GM23338 (cell line): Measurements from ENCODE around the gene ELFN2. TPM values are rescaled to one million over a fixed set of nuclear protein-coding genes. Genes with fewer than 3 reads are reported as not detected.

ENCODE experiments used
- ATAC-seq: fragments of 200-7000 bp; cut with Tn5 transposase; 3 replicates; pipeline ENCODE4 v1.9.1; 2020
- DNase-seq: peaks from one replicate; pipeline ENCODE4 v3.0.0-alpha.2; 2015; ENCODE audit warnings: low spot score
- H2AFZ ChIP-seq: fragments of 200-600 bp; sonication (generic); 2 replicates; pipeline ENCODE4 v1.8.0; 2016; ENCODE audit warnings: antibody characterized with exemption, mild to moderate bottlenecking, moderate library complexity
- H3F3A ChIP-seq: fragments of 200-600 bp; sonication (generic); replicated peaks from 2 replicates; pipeline ENCODE4 v1.8.0; 2017; ENCODE audit warnings: antibody characterized with exemption, mixed run types, low read depth
- H3K27ac ChIP-seq: fragments of 200-600 bp; sonication (generic); 2 replicates; pipeline ENCODE4 v1.6.1; 2016; ENCODE audit warnings: low read depth
- H3K27me3 ChIP-seq: fragments of 200-600 bp; sonication (generic); 2 replicates; pipeline ENCODE4 v1.8.0; 2016; ENCODE audit warnings: mild to moderate bottlenecking, mixed run types, moderate library complexity; ENCODE audit not compliant: insufficient read depth
- H3K36me3 ChIP-seq: fragments of 200-600 bp; sonication (generic); 2 replicates; pipeline ENCODE4 v1.8.0; 2016; ENCODE audit warnings: mild to moderate bottlenecking; ENCODE audit not compliant: insufficient read depth
- H3K4me1 ChIP-seq: fragments of 200-600 bp; sonication (generic); 2 replicates; pipeline ENCODE4 v1.8.0; 2016; ENCODE audit warnings: mild to moderate bottlenecking, moderate library complexity; ENCODE audit not compliant: insufficient read depth
- H3K4me2 ChIP-seq: fragments of 200-600 bp; sonication (generic); 2 replicates; pipeline ENCODE4 v1.7.1; 2017; ENCODE audit warnings: mixed run types
- H3K4me3 ChIP-seq: fragments of 200-600 bp; sonication (generic); 2 replicates; pipeline ENCODE4 v1.6.1; 2016; ENCODE audit warnings: mixed run types
- H3K79me2 ChIP-seq: fragments of 200-600 bp; sonication (generic); replicated peaks from 2 replicates; pipeline ENCODE4 v1.8.0; 2017; ENCODE audit warnings: mild to moderate bottlenecking; ENCODE audit not compliant: insufficient read depth
- H3K9me2 ChIP-seq: fragments of 200-600 bp; sonication (generic); 2 replicates; pipeline ENCODE4 v1.8.0; 2017; ENCODE audit not compliant: insufficient read depth
- H4K20me1 ChIP-seq: fragments of 200-600 bp; sonication (generic); replicated peaks from 2 replicates; pipeline ENCODE4 v1.8.0; 2017; ENCODE audit warnings: mild to moderate bottlenecking; ENCODE audit not compliant: insufficient read depth
- H3K27ac Mint-ChIP-seq: 2 replicates; pipeline ENCODE4 v1.8.0; 2020; ENCODE audit warnings: inconsistent platforms, mild to moderate bottlenecking, moderate library complexity, mixed read lengths
- H3K27me3 Mint-ChIP-seq: 3 replicates; pipeline ENCODE4 v1.8.0; 2022; ENCODE audit warnings: low read depth, mild to moderate bottlenecking, moderate library complexity, mixed read lengths, inconsistent platforms; ENCODE audit not compliant: insufficient read depth, poor library complexity
- H3K36me3 Mint-ChIP-seq: 3 replicates; pipeline ENCODE4 v1.8.0; 2021; ENCODE audit warnings: low read depth, mild to moderate bottlenecking, inconsistent platforms, moderate library complexity, mixed read lengths
- H3K4me1 Mint-ChIP-seq: 3 replicates; pipeline ENCODE4 v1.8.0; 2020; ENCODE audit warnings: mild to moderate bottlenecking, inconsistent platforms, mixed read lengths
- H3K4me3 Mint-ChIP-seq: 3 replicates; pipeline ENCODE4 v1.8.0; 2021; ENCODE audit warnings: moderate library complexity, mild to moderate bottlenecking, inconsistent platforms, mixed read lengths
- H3K9me3 Mint-ChIP-seq: 3 replicates; pipeline ENCODE4 v1.8.0; 2020; ENCODE audit warnings: moderate library complexity, mild to moderate bottlenecking, inconsistent platforms, mixed read lengths
- CREB1 ChIP-seq: fragments of 250-450 bp; sonication (Bioruptor Pico); IDR thresholded peaks from 2 replicates; pipeline ENCODE4 v1.5.0; 2020; ENCODE audit warnings: low read depth, mild to moderate bottlenecking, moderate library complexity
- EZH2 ChIP-seq: fragments of 200-600 bp; sonication (generic); IDR thresholded peaks from one replicate; pipeline ENCODE4 v1.8.0; 2017; ENCODE audit warnings: antibody characterized with exemption, mild to moderate bottlenecking, low read depth; ENCODE audit not compliant: unreplicated experiment
- EZH2phosphoT487 ChIP-seq: fragments of 200-600 bp; sonication (generic); IDR thresholded peaks from one replicate; pipeline ENCODE4 v1.8.1; 2018; ENCODE audit warnings: antibody characterized with exemption; ENCODE audit not compliant: unreplicated experiment
- JUNB ChIP-seq: IDR thresholded peaks from one replicate; pipeline ENCODE4 v1.6.1; 2016; ENCODE audit warnings: antibody characterized with exemption; ENCODE audit not compliant: unreplicated experiment
- NANOG ChIP-seq: IDR thresholded peaks from 2 replicates; pipeline ENCODE4 v1.6.1; 2016; ENCODE audit warnings: antibody characterized with exemption, borderline replicate concordance
- POLR2AphosphoS5 ChIP-seq: IDR thresholded peaks from 2 replicates; pipeline ENCODE4 v1.6.1; 2016; ENCODE audit warnings: antibody characterized with exemption, low read depth
- STAT1 ChIP-seq: IDR thresholded peaks from one replicate; pipeline ENCODE4 v1.6.1; 2016; ENCODE audit warnings: antibody characterized with exemption; ENCODE audit not compliant: unreplicated experiment
- ZNF114 ChIP-seq: fragments of 250-450 bp; sonication (Bioruptor Pico); IDR thresholded peaks from 2 replicates; pipeline ENCODE4 v1.5.0; 2020; ENCODE audit warnings: mild to moderate bottlenecking, moderate library complexity
- ZNF331 ChIP-seq: fragments of 250-450 bp; sonication (Bioruptor Pico); IDR thresholded peaks from 2 replicates; pipeline ENCODE4 v1.5.0; 2020; ENCODE audit warnings: low read depth, mild to moderate bottlenecking, moderate library complexity
- polyA plus RNA-seq: library from polyadenylated mRNA; unstranded; fragments of >200 nt; fragmentation: Nextera tagmentation; extraction: Ambion mirVana; gene quantifications from 2 replicates; pipeline ENCODE4 v1.2.1, GENCODE V29; 2016
- total RNA-seq: library from RNA; depleted of rRNA; stranded (reverse); fragments of >200 nt; shearing (Covaris generic); gene quantifications from 2 replicates; pipeline ENCODE4 v1.2.3, GENCODE V29; 2014
- TF ChIP-seq, protein P1 (sequence below): IDR thresholded peaks from 2 replicates; pipeline ENCODE4 v1.6.1; 2016; ENCODE audit warnings: antibody characterized with exemption
- TF ChIP-seq, protein P2 (sequence below), 2 experiments: fragments of 200-600 bp in 1 of 2; sonication (generic) in 1 of 2; conservative IDR thresholded peaks; 2 replicates each; pipeline versions ENCODE4 v1.5.1 to v1.6.1; 2016 to 2017; ENCODE audit warnings: antibody characterized with exemption in 2 of 2, low read depth in 2 of 2, mild to moderate bottlenecking in 2 of 2, moderate library complexity in 1 of 2
- TF ChIP-seq, protein P3 (sequence below): fragments of 250-450 bp; sonication (Bioruptor Pico); IDR thresholded peaks from 2 replicates; pipeline ENCODE4 v1.5.0; 2020; ENCODE audit warnings: mild to moderate bottlenecking, moderate library complexity
- TF ChIP-seq, protein P4 (sequence below): IDR thresholded peaks from one replicate; pipeline ENCODE4 v1.6.1; 2018; ENCODE audit warnings: antibody characterized with exemption; ENCODE audit not compliant: unreplicated experiment

ELFN2 gene
- total and polyA plus RNA-seq, 2 experiments from 2014 or later: 0.18 to 0.35 TPM

DNA sequence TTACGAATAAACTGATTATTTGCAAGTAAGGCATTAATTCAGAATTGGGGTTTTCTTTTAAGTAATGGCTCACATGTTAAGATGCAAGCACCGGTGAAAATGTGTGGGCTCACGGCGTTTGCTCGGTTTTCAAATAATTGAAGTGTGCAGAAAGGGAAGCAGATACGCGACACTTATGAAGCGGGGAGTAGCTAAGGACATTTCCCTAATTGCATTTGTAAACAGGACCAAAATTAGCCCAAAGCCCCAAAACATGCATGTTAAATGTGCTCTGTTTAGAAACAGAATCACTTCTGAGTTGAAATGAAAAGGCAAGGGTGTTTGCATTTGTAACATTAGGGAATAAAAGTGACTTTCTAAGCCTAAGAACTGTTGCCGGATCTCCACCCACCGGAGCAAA, 61.3 kb downstream of the ELFN2 start:
- Mint-ChIP-seq H3K4me1 (peaks cover 26% of the 10 kb centered on the region), H3K27me3 (peaks cover 6% of the 10 kb centered on the region), H3K36me3 (no peaks in the 10 kb centered on the region), H3K27ac (no peak overlapping the region), H3K4me3 (no peak overlapping the region), H3K9me3 (no peaks in the 10 kb centered on the region)
- ATAC-seq: no peak
- Histone ChIP-seq H3K9me2 (no peaks in the 10 kb centered on the region), H4K20me1 (no peaks in the 10 kb centered on the region), H3K36me3 (no peaks in the 10 kb centered on the region), H3K4me1 (no peaks in the 10 kb centered on the region), H3K79me2 (no peaks in the 10 kb centered on the region), H3F3A (no peaks in the 10 kb centered on the region), H2AFZ (no peak overlapping the region), H3K27me3 (no peaks in the 10 kb centered on the region), H3K4me3 (no peak overlapping the region), H3K27ac (no peak overlapping the region), H3K4me2 (no peak overlapping the region)
- no peak for TF ChIP-seq EZH2
- no peak for TF ChIP-seq CREB1 (CRISPR knock-in tag)
- TF ChIP-seq ZNF331 (CRISPR knock-in tag): no peak
- TF ChIP-seq EZH2phosphoT487: no peak
- TF ChIP-seq, protein P1, sequence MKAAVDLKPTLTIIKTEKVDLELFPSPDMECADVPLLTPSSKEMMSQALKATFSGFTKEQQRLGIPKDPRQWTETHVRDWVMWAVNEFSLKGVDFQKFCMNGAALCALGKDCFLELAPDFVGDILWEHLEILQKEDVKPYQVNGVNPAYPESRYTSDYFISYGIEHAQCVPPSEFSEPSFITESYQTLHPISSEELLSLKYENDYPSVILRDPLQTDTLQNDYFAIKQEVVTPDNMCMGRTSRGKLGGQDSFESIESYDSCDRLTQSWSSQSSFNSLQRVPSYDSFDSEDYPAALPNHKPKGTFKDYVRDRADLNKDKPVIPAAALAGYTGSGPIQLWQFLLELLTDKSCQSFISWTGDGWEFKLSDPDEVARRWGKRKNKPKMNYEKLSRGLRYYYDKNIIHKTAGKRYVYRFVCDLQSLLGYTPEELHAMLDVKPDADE: no peak
- TF ChIP-seq STAT1: no peak
- no peak for TF ChIP-seq NANOG
- TF ChIP-seq, protein P2, sequence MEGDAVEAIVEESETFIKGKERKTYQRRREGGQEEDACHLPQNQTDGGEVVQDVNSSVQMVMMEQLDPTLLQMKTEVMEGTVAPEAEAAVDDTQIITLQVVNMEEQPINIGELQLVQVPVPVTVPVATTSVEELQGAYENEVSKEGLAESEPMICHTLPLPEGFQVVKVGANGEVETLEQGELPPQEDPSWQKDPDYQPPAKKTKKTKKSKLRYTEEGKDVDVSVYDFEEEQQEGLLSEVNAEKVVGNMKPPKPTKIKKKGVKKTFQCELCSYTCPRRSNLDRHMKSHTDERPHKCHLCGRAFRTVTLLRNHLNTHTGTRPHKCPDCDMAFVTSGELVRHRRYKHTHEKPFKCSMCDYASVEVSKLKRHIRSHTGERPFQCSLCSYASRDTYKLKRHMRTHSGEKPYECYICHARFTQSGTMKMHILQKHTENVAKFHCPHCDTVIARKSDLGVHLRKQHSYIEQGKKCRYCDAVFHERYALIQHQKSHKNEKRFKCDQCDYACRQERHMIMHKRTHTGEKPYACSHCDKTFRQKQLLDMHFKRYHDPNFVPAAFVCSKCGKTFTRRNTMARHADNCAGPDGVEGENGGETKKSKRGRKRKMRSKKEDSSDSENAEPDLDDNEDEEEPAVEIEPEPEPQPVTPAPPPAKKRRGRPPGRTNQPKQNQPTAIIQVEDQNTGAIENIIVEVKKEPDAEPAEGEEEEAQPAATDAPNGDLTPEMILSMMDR (conservative IDR thresholded peaks at IDR 0.05; ENCODE audit: low read depth in 2 of 2): no peak
- no peak for TF ChIP-seq POLR2AphosphoS5
- TF ChIP-seq, protein P3, sequence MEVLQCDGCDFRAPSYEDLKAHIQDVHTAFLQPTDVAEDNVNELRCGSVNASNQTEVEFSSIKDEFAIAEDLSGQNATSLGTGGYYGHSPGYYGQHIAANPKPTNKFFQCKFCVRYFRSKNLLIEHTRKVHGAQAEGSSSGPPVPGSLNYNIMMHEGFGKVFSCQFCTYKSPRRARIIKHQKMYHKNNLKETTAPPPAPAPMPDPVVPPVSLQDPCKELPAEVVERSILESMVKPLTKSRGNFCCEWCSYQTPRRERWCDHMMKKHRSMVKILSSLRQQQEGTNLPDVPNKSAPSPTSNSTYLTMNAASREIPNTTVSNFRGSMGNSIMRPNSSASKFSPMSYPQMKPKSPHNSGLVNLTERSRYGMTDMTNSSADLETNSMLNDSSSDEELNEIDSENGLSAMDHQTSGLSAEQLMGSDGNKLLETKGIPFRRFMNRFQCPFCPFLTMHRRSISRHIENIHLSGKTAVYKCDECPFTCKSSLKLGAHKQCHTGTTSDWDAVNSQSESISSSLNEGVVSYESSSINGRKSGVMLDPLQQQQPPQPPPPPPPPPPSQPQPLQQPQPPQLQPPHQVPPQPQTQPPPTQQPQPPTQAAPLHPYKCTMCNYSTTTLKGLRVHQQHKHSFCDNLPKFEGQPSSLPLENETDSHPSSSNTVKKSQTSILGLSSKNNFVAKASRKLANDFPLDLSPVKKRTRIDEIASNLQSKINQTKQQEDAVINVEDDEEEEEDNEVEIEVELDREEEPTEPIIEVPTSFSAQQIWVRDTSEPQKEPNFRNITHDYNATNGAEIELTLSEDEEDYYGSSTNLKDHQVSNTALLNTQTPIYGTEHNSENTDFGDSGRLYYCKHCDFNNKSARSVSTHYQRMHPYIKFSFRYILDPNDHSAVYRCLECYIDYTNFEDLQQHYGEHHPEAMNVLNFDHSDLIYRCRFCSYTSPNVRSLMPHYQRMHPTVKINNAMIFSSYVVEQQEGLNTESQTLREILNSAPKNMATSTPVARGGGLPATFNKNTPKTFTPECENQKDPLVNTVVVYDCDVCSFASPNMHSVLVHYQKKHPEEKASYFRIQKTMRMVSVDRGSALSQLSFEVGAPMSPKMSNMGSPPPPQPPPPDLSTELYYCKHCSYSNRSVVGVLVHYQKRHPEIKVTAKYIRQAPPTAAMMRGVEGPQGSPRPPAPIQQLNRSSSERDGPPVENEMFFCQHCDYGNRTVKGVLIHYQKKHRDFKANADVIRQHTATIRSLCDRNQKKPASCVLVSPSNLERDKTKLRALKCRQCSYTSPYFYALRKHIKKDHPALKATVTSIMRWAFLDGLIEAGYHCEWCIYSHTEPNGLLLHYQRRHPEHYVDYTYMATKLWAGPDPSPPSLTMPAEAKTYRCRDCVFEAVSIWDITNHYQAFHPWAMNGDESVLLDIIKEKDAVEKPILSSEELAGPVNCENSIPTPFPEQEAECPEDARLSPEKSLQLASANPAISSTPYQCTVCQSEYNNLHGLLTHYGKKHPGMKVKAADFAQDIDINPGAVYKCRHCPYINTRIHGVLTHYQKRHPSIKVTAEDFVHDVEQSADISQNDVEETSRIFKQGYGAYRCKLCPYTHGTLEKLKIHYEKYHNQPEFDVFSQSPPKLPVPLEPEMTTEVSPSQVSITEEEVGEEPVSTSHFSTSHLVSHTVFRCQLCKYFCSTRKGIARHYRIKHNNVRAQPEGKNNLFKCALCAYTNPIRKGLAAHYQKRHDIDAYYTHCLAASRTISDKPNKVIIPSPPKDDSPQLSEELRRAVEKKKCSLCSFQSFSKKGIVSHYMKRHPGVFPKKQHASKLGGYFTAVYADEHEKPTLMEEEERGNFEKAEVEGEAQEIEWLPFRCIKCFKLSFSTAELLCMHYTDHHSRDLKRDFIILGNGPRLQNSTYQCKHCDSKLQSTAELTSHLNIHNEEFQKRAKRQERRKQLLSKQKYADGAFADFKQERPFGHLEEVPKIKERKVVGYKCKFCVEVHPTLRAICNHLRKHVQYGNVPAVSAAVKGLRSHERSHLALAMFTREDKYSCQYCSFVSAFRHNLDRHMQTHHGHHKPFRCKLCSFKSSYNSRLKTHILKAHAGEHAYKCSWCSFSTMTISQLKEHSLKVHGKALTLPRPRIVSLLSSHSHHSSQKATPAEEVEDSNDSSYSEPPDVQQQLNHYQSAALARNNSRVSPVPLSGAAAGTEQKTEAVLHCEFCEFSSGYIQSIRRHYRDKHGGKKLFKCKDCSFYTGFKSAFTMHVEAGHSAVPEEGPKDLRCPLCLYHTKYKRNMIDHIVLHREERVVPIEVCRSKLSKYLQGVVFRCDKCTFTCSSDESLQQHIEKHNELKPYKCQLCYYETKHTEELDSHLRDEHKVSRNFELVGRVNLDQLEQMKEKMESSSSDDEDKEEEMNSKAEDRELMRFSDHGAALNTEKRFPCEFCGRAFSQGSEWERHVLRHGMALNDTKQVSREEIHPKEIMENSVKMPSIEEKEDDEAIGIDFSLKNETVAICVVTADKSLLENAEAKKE (CRISPR knock-in tag): no peak
- TF ChIP-seq, protein P4, sequence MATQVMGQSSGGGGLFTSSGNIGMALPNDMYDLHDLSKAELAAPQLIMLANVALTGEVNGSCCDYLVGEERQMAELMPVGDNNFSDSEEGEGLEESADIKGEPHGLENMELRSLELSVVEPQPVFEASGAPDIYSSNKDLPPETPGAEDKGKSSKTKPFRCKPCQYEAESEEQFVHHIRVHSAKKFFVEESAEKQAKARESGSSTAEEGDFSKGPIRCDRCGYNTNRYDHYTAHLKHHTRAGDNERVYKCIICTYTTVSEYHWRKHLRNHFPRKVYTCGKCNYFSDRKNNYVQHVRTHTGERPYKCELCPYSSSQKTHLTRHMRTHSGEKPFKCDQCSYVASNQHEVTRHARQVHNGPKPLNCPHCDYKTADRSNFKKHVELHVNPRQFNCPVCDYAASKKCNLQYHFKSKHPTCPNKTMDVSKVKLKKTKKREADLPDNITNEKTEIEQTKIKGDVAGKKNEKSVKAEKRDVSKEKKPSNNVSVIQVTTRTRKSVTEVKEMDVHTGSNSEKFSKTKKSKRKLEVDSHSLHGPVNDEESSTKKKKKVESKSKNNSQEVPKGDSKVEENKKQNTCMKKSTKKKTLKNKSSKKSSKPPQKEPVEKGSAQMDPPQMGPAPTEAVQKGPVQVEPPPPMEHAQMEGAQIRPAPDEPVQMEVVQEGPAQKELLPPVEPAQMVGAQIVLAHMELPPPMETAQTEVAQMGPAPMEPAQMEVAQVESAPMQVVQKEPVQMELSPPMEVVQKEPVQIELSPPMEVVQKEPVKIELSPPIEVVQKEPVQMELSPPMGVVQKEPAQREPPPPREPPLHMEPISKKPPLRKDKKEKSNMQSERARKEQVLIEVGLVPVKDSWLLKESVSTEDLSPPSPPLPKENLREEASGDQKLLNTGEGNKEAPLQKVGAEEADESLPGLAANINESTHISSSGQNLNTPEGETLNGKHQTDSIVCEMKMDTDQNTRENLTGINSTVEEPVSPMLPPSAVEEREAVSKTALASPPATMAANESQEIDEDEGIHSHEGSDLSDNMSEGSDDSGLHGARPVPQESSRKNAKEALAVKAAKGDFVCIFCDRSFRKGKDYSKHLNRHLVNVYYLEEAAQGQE: no peak
- TF ChIP-seq JUNB: no peak
- no peak for TF ChIP-seq ZNF114
- DNase-seq: no peak
